ENCODE data around the gene SHC3.

Gene SHC3

DNA sequence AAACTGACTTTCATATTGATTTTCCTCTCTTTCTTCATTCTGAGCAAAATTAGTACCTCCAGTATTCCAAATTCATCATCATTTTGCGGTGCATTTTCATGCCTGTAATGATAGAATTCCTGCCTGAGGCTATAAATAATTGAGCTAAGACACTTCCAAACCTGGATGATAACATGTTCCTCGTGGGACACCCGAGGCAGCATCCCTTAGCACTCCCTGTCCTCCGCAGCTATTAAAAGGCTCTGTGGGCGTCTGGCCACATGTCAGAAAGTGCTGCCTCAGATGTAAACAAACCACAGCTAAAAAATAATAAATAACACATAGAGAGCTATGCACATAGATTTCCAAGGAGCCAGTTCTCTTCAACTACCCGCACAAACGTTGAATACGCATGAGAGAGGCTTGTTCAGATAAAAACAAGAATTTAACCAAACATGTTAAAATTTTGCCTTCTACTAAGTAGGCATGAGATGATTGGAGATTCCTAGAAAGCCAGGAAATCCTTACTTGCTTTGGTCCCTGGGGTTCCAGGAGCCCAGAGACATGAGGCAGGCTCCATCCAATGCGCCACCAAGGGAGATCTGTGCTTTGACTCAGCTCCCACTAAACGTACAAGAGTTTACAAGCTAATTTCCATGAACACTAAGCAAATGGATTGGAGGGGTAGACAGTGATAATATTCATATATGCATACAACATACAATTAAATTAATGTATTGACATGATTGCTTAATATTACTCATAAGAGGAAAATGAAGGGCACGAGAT lies 82.7 kb downstream of the SHC3 start:
- DNase-seq (ENCODE audit: extremely low spot score) = no peak
- POLR2A ChIA-PET = no interaction called here
- CTCF ChIA-PET = no interaction called here
- TF ChIP-seq, protein P1, sequence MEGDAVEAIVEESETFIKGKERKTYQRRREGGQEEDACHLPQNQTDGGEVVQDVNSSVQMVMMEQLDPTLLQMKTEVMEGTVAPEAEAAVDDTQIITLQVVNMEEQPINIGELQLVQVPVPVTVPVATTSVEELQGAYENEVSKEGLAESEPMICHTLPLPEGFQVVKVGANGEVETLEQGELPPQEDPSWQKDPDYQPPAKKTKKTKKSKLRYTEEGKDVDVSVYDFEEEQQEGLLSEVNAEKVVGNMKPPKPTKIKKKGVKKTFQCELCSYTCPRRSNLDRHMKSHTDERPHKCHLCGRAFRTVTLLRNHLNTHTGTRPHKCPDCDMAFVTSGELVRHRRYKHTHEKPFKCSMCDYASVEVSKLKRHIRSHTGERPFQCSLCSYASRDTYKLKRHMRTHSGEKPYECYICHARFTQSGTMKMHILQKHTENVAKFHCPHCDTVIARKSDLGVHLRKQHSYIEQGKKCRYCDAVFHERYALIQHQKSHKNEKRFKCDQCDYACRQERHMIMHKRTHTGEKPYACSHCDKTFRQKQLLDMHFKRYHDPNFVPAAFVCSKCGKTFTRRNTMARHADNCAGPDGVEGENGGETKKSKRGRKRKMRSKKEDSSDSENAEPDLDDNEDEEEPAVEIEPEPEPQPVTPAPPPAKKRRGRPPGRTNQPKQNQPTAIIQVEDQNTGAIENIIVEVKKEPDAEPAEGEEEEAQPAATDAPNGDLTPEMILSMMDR (IDR thresholded peaks at IDR 0.05; ENCODE audit: control extremely low read depth, extremely low read depth, low read depth, missing control alignments) = no peak

GRCh38 chr9:89093201-89093975 lies 85.2 kb downstream of the SHC3 start:
- TF ChIP-seq, protein P1 (IDR thresholded peaks at IDR 0.05; ENCODE audit: control extremely low read depth, extremely low read depth, low read depth, missing control alignments) = no peak
- ChIA-PET CTCF (no interaction called here), POLR2A (no interaction called here)
- no peak for DNase-seq (ENCODE audit: extremely low spot score)

GRCh38 chr9:89089176-89089575 lies 89.4 kb downstream of the SHC3 start:
- TF ChIP-seq, protein P1 (IDR thresholded peaks at IDR 0.05; ENCODE audit: control extremely low read depth, extremely low read depth, low read depth, missing control alignments) = no peak
- ChIA-PET POLR2A (no interaction called here), CTCF (no interaction called here)
- DNase-seq (ENCODE audit: extremely low spot score) = no peak

DNA sequence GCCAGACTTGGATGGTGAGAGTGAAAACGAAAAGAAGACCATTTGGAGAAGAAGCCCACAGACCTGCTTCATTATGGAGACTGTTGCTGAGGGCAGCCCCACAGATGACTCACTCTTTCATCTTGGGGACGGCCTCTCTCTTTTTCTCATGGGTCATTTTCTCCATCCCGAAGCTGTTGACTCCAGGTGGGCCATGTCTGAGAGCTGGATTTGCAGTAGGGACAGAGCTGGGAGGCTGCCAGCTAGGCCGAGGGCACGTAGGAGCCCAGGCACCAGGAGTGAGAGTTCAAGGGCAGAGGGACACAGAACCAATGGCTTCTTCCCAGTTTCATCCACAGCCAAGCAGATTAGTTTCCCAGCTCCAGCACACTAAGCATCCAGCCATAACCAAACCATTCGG lies 95.0 kb downstream of the SHC3 start:
- TF ChIP-seq, protein P1 (IDR thresholded peaks at IDR 0.05; ENCODE audit: control extremely low read depth, extremely low read depth, low read depth, missing control alignments) = no peak
- POLR2A ChIA-PET = no interaction called here
- CTCF ChIA-PET = no interaction called here
- no peak for DNase-seq (ENCODE audit: extremely low spot score)

GRCh38 chr9:89080193-89080592 lies 98.4 kb downstream of the SHC3 start:
- POLR2A ChIA-PET = no interaction called here
- DNase-seq (ENCODE audit: extremely low spot score) = no peak
- CTCF ChIA-PET = no interaction called here
- TF ChIP-seq, protein P1 (IDR thresholded peaks at IDR 0.05; ENCODE audit: control extremely low read depth, extremely low read depth, low read depth, missing control alignments) = no peak

GRCh38 chr9:89079391-89079790 lies 99.2 kb downstream of the SHC3 start:
- TF ChIP-seq, protein P1 (IDR thresholded peaks at IDR 0.05; ENCODE audit: control extremely low read depth, extremely low read depth, low read depth, missing control alignments) = no peak
- DNase-seq (ENCODE audit: extremely low spot score) = no peak
- ChIA-PET CTCF (interaction anchor here (0.8 kb wide), 1 partner anchor 18 kb away, joined by 3 read pairs; no protein-coding TSS in a partner anchor), POLR2A (no interaction called here)
